HepG2 (cell line): ENCODE measurements around the gene KRT3.

Source experiments
- ETV6 ChIP-seq: sonication (generic); formaldehyde crosslinking; conservative IDR thresholded peaks from 2 replicates; pipeline ENCODE4 v1.4.0; 2020; ENCODE audit warnings: missing genetic modification reagents
- ISL2 ChIP-seq: sonication (generic); formaldehyde crosslinking; IDR thresholded peaks from 2 replicates; pipeline ENCODE4 v1.5.0; 2020; ENCODE audit warnings: missing genetic modification reagents
- POLR2A ChIP-seq, 2 experiments: IDR thresholded peaks; 2 replicates each; pipeline ENCODE4 v1.6.1; 2011; ENCODE audit warnings: low read depth in 2 of 2, low read length in 2 of 2, mild to moderate bottlenecking in 1 of 2, moderate library complexity in 1 of 2; ENCODE audit not compliant: insufficient read depth in 1 of 2
- PRDM15 ChIP-seq: sonication (generic); formaldehyde crosslinking; IDR thresholded peaks from 2 replicates; pipeline ENCODE4 v1.4.0; 2020; ENCODE audit warnings: missing genetic modification reagents
- RBFOX2 ChIP-seq: fragments of 200-400 bp; formaldehyde crosslinking; IDR thresholded peaks from 2 replicates; pipeline ENCODE4 v1.6.1; 2017; ENCODE audit warnings: low read depth, mild to moderate bottlenecking, low read length
- SMARCC2 ChIP-seq: fragments of 450-650 bp; IDR thresholded peaks from 2 replicates; pipeline ENCODE4 v1.6.1; 2017; ENCODE audit warnings: antibody characterized with exemption, mild to moderate bottlenecking
- ZNF136 ChIP-seq: sonication (generic); formaldehyde crosslinking; IDR thresholded peaks from 2 replicates; pipeline ENCODE4 v1.8.1; 2022; ENCODE audit warnings: low read depth, mild to moderate bottlenecking, moderate library complexity, missing genetic modification reagents
- ZNF547 ChIP-seq: sonication (generic); formaldehyde crosslinking; IDR thresholded peaks from 2 replicates; pipeline ENCODE4 v1.5.1; 2020; ENCODE audit warnings: mild to moderate bottlenecking, missing genetic modification reagents

DNA sequence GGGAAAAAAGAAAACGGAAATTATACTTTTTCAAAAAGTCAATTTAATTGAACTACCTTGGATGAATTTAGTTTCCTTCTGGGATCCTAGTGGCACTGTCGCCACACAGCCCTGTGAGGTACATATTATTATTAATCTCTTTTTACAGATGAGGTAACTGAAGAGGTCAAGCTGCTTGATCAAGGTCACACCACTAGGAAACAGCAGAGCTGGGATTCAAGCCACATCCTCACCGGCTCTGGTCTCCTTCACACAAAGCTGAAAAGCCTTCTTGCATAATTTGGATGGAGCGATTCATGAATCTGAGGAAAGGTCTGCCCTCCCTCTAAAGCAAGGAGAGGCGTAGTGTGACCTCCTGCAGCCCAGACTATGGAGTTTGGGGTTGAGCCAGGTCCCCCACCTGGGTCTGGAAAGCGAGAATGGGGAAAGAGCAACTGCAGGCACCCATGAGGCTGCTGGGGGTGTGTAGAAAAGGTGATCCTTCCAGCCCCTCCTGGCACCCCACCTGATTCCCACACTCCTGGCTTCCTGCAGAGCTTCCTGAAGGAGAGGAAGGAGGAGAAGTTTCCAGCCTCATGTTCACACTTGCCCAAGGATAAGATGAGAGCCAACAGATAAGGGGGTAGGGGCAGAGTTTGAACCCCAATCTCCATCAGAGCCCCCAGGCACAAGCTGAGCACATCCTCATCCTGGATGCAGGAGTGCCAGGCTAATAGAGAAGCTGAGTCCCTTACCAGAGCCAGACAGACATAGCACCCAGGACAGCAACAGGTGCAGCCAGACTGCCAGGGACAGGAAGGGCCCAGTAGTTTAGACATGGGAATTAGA, 42.1 kb upstream of the KRT3 start:
- no peak for TF ChIP-seq ZNF547 (CRISPR knock-in tag)
- no peak for TF ChIP-seq ZNF136
- TF ChIP-seq PRDM15 (CRISPR knock-in tag), result no peak
- TF ChIP-seq ETV6 (CRISPR knock-in tag), result no peak
- no peak for TF ChIP-seq RBFOX2
- TF ChIP-seq SMARCC2, result no peak
- no peak for TF ChIP-seq POLR2A (IDR thresholded peaks at IDR 0.05; ENCODE audit: insufficient read depth in 1 of 2, low read depth in 2 of 2, low read length in 2 of 2)
- TF ChIP-seq ISL2, result no peak
